Stimulated activated CD4-positive, alpha-beta T cell treated with anti-CD3 and anti-CD28 coated beads, Interleukin-2, amount 100 ng/mL, for 24 hours (primary cell): Measurements from ENCODE around the gene GRHL3.

Experiments
- DNase-seq, 2 donors: peaks; one replicate each; pipeline ENCODE4 v3.0.0-alpha.2; 2020

Gene GRHL3

DNA sequence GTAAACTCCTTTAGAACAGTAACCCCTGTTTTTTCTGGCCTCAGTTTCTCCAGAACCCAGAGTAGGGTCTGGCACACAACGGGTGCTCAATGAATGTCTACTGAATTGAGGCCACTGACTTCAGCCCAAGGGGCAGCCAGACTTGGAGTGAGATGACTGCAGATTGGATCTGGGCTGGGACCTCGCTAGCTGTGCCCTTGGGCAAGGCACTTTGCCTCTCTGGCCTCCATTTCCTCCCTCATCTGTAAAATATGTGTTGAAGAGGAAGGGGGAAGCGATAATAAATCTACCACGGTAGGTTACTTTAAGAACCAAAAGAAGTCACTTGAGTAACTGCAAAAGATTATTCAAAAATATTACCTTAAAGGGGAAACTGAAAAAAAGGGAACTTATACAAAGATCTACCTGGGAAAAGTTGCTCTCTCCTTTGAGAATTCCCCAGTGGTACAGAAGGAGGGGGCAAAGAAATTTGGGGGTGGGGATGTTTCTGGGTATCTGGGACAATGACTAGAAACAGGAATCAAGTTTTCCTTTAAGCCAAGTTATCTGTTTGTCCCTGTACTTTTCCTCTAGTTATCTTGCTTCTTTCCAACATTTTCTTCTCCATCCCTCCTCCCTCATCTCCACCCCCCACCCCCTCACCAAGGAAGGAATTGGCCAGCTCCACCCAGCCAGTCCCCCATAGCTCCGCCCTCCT lies 394 bp upstream of the GRHL3 start:
- DNase-seq, result no peak

DNA sequence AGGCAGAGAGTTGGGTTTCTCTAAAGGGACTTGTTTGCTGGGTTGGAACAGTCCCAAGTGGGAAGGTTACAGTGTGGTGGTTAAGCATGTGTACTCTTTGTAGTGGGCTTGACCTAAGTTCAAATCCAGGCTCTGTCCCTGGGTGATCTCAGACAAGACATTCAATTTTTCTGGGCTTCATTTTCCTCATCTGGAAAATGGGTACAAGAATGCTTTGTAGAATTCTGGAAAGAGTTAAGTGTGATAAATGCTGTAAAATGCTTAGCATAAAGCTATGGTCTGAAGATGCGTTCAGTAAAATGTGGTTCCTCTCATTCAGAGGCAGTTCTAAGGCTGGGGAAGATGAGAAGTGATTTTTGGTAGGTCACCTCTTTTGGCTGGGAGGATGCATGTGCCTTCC lies 805 bp downstream of the GRHL3 start:
- DNase-seq, result no peak

DNA sequence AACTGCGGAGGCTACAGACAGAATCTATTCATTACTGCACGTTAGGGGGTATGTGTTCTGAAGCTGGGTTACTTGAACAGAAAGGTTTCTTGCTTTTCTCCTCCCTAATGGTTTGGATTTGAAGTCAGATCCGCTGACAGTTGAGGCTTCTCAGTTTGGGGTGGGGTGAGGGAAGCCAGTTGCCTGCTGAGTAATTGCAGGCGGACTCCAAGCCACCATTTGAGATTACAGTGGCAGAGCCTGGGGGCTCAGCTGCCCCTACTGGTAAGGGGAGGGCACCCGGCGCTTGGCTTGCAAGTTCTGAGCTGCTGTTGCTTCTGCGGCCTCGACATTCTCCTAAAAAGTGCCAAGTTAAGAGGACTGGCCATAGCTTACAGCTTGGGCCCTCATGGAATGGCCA lies 2.0 kb downstream of the GRHL3 start:
- no peak for DNase-seq

DNA sequence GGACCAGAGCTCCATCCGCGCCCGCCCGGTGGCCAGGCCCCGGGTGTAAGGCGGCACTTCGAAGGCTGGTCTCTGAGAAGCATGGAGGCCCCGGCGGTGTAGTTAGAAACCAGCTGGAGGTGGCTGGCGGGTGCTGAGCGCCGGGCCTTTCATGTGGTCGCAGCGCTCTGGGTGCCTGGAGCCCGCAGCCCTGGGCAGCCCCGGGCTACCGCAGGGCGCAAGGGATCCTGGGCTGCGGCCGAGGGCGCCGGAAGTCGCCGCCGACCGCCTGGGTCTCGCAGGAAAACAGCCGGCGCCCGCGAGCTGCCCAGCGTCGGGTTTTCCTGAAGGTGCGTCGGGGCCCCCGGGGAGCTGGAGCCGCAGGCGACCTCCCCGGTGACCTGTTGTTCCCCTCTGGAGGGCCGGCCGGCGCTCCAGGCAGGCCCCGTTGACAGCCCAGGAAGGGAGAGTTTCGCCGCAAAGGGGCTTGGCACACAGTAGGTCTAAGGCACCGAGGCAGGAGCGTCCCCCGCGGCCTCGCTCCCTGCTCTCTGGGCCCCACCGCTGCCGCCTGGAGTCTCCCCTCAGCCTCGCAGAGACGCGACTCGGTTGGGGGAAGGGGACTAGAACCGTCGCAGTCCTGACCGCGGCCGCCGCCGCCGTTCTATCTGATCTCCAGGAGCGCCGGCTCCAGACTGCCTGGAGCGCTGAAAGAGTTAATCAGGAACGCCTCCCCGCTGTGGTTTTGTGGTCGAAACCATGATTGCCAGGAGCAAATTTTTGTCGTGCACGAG lies 2.7 kb downstream of the GRHL3 start:
- peak; percentile 75 to 85 for DNase-seq

DNA sequence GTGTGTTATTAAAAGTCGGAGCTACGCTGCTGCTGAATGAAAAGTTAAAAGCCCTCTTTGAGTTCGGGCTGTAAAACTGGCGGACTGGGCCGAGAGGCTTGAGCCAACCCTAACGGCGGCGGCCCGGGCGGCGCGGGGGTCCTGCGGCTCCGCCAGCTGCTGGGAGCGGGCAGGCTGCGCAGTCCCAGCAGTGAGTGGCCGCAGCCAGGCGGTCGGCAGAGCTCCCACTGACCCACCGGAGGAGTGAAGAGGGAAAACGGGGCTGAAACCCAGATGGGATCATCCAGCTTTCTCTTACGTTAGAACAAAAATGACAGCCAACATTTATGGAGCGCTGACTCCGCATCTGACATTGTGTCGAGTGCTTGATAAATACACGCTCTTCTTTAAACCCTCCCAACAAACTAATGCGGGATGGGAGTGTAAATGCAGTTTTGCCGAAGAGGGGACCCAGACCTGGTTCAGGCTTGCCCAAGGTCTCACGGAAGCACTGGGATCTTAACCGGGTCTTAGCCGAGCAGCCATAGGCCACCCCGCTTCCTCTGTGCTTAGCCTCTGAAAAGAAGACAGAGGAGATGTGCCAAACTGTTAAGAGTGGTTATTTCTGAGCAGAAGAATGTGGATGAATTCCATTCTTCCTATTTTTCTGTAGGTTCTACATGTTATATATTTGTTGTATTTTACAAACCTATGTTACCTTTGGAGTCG lies 3.5 kb downstream of the GRHL3 start:
- no peak for DNase-seq

DNA sequence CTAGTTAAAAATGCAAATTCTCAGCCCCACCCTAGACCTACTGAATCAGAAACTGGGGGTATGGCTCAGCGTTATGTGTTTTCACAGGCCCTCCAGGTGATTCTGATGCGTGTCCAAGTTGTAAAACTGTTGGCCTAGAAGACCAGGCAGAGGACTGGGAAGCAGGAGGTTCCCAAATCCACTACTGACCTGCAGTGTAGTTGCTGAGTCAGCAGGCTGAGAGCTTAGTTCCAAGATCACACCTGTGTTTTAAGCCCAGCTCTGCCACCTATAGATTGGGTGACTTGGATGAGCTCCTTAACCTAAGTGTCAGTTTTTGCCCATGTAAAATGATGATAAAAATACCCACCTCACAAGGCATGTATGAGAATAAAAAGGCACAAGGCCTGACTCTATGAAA lies 4.1 kb downstream of the GRHL3 start:
- no peak for DNase-seq

DNA sequence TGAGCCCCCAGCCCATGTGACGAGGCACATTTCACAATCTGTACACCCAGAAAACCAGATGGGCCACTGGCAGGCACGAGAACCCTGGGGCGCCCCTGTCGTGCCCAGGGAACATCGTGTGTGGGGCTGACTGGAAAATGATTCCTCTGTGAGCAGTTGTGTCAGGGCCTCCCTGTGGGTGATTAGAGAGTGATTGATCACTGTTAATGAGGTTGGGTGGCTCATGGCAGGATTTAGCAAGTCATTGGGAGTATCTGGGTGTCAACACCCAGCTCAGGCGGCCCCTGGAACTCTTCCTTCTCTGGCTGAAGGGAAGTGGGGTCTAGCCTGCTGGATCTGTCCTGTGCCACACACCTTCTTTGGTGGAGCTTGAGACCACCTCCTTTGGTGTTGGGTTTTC lies 5.7 kb downstream of the GRHL3 start:
- DNase-seq, result no peak

DNA sequence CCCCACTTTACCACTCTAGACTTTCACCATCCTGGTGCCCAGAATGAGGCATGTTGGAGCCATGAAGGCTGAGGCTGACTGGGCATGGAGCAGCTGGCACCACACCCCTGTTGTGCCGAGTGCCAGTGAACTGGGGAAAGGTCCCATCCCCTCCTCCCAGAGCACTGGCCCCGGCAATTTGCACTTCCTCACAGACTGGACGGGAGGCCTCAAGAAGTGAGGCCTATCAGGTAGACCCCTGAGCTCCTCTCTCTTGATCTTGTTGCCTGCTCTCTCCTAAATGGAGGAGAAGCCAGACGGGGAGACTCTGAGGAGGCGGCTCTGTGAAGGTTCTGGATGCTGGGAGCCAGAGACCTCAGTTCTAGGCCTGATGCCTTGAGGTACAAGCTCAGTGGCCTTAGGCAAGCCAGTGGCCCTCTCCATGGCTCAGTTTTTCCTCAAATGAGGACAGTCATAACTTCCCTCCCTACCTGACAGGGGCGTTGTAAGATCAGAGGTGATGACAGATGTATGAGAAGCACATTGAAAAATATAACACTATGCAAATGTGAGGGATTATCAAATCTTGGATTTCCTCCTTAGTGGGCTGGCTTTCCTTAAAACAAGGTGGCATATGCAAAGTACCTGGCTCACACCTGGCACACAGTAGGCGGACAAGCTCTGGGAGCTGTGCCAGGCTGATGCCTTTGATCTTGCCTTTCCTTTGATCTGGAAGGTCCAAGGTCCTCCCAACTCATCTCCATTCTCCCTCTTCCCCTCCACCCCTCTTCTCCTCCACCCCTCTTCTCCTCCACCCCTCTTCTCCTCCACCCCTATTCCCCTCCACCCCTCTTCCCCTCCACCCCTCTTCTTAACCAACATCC lies 6.7 kb downstream of the GRHL3 start:
- no peak for DNase-seq

DNA sequence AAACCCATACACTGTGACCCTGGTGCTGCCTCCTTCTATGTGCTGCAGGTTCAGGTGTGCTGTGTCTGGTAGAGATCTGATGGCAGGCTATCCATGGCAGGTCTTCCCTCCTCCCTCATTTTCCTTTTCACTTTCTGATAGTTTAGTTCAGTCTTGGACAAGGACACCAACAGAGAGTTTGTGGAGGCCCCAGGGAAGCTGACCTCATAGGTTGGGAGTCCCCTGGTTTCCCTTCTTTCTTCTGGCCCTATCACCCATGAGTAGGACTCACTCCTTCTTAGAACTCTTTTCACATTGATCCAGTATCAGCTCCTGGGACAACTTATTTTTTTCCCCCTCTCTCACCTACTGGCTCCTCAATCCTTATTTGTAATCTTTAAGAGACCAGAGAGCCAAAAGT lies 8.3 kb downstream of the GRHL3 start:
- no peak for DNase-seq

DNA sequence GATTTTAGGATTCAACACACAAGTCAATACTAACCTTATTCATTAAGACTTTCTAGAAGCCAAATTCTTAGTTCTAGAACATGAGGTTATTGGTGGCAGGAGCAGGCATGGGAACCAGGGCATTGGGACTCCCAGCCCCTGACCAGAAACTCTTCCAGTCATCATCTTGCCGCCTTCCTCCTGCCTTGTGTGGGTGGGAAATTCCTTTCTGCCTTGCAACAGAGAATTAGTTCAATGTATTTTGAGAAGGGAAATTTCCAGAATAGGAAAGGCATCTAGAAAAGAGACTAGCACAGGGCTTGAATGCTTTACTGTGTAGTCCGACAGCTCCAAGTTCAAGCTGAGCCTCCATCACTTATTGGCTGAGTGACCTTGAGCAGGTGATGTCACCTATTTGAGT lies 8.7 kb downstream of the GRHL3 start:
- no peak for DNase-seq

DNA sequence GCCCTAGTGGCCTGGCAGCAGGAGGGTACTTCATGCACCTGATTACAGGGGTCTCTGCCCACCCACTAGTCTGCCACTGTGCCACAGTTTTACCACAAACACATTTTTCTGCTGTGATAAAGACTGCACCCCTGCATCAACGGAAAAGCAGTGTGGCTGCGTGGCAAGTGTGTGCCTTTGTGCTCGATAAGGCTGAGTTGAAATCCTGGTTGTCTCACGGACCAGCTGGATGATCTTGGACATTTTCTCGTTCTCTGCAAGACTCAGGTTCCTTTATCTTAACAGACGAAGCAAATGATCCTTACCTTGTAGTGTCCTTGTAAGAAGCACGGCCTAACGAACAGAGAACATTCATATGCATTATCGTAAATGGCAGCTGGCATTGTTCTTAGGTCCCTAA lies 10.2 kb downstream of the GRHL3 start:
- no peak for DNase-seq

DNA sequence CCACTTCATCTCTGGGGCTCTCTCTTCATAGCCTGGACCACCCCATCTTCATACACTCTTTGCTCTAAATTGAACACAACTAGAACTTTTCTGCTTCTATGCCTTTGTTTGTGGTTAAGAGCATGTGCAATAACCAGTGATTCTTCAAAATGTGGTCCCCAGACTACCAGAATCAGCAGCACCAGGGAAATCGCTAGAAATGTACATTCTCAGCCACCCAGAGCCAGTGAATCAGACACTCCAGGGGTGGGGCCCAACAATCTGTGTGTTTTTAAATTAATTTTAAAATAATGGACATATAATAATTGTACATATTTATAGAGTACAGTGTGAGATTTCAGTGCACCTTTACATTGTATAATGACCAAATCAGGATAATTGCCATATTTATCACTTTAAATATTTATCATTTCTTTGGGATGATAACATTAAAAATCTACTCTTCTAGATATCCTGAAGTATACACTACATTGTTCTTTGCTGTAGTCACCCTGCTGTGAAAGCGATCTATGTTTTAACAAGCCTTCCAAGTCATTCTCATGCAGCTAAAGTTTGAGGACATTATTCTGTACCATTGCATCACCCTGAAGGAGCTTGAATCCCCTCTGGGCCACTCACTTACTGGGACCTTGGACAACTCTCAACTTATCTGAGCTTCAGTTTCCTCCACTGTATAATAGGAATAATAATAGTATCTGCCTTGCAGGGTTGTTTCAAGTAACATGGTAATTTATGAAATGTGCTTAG lies 10.8 kb downstream of the GRHL3 start:
- DNase-seq, result no peak

DNA sequence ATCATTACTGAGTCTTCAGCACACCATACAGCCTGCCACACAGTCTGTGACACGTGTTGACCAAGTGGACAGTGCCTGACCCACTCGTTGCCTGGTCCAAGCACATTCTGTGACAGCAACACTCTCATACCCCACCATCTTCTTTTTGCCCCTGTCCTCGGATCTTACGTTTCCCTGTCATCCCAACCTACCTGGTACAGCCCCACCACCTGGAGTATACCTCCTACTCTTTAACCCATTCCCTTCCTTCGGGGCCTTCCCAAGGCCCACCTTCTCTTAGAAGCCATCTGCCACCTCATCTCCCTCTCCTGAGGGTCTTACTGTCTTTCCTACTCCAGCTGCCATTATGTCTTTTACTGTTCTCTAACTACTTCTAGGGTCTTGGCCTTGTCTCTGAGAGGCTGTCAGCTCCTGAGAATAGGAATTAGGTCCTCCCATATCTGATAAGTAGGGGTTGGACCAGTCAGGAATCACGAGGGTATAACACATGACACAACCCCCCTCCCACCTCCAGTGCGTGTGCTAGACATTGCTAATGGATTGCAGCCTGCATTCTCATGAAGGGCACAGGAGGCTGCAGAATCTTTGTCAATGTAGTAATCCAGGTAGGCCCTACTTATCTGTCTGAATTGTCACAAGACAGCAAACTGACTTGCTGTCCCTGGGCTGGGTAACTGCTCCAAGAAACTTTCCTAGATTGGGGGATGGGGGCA lies 13.0 kb downstream of the GRHL3 start:
- DNase-seq, result no peak

DNA sequence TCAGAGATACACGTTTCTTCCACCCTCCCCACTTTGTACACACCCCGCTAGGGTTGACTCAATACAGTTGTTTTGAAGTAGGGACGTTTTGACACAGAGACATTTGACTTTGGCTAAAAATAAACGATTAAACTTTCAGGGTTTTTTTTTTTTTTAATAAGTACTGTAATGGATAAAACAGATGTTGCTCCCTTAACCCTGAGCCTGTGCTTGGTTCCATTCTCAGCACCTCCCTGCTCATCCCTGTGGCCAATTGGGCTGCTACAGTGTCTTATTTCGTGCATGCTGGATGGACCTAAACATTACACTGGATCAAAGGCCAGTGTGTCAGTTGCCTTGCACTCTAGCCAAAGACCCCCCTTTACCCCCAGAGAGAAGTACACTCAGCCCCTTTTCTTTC lies 16.9 kb downstream of the GRHL3 start:
- no peak for DNase-seq

DNA sequence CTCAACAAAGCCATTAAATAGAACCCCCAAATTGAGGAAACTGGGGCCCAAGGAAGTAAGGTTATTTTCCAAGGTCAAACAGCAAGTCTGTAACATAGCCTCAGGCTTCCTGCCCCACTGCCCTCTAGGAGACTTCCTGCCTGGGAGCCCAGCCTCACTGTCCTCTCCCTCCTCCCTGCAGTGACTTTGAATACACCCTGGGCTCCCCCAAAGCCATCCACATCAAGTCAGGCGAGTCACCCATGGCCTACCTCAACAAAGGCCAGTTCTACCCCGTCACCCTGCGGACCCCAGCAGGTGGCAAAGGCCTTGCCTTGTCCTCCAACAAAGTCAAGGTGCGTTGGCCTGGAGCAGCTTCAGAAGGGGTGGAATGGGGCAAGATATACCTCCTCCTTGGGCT lies 18.3 kb downstream of the GRHL3 start:
- no peak for DNase-seq

DNA sequence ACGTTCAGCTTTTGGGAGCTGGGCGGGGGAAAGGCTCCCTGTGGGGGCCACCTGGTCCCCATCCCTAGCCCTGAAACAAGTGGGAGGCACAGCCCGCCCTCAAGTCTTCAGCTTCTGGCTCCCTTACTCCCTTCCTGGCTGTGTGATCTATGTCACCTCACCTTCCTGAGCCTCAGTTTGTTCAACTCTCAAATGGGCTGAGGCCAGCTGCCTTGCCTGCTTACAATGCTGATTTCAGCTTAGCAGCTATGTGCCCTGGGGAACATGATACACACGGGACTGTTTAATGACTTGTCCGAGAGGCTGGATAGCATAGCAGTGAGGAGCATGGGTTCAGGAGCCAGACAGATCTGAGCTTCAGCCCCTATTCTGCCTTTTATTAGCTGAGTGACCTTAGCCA lies 19.3 kb downstream of the GRHL3 start:
- no peak for DNase-seq

DNA sequence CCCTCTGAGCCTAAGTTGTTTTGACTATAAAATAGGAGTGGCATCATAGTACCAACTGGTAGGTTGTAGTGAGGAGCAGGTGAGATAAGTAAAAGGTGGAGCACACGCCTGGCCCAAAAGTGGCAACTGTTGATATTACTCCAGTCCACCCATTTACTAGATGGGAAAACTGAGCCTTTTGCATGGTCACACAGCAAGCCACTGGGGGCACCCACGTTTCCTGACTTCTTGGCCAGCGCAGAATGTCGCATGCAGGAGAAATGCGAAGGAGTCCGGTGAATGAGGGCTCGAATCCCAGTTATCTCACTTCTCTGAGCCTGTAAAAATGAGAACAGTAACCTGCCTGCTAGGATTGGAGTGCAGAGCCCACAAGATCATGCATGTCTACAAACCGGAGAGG lies 20.8 kb downstream of the GRHL3 start:
- DNase-seq, result no peak

DNA sequence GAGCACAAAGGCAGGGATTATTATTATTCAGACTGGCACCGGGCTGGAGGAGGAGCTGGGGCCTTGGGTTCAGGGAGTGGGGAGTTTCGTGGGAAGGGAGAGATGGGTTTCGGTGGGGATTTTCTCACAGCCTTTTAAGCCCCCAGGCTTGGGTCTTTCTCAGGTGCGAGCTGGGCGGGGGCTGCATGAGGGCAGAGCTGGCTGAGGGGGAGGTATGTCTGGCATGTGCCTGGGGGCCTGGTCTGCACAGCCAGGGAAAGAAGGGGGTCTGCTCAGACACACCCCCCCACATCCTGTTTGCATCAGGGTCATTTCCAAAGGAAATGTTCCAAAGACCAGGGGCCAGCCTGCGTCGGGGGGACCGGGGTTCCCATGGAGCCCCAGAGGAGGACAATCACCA lies 21.6 kb downstream of the GRHL3 start:
- DNase-seq, result no peak

DNA sequence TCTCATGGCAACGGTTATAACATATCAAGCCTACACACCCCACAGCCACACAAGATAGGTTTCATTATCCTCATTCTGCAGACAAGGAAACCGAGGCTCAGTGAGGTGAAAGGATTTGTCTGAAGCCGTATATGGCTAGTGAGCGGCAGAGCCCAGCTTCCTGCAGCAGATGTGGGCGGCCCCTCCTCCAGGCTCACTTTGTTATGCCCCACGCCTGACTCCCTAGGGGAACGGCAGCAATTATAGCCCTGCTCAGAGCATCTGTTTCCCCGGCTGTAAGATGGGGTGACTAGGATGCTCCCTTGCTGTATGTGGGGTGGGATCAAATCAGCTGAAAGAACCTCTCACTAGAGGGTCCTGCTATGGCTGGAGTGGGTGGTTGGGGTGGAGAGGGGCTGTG lies 22.1 kb downstream of the GRHL3 start:
- DNase-seq, result no peak

DNA sequence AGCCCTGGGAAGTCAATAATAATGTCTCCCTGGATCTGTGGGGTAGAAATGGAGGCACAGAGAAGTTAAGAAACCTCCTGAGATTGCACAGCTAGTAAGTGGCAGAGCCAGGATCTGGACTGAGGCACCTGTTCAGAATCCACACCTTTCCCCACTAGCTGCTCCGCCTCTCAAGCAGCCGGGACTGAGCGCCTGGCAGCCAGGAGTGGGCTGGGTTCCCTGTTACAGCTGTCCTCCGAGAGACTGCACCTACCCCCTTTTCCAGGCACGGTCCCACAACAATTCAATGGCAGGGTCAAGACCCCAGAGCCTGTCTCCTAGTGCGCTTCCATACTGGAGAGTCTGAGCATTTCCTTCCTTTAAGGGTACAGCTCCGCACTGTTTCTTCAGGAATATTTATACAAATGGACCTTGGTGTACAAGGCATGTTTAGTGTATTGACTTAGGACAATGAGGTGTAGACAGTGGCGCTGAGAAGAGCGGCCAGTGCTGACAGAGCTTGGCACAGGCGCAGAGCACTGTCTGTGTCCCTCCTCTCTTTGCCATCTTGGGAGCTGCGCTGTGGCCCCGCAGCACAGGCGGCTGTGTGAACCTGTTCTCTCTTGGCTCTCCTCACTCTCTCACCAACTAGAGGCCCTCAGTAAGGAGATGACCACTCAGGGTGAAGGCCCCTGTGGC lies 24.4 kb downstream of the GRHL3 start:
- DNase-seq, result no peak

DNA sequence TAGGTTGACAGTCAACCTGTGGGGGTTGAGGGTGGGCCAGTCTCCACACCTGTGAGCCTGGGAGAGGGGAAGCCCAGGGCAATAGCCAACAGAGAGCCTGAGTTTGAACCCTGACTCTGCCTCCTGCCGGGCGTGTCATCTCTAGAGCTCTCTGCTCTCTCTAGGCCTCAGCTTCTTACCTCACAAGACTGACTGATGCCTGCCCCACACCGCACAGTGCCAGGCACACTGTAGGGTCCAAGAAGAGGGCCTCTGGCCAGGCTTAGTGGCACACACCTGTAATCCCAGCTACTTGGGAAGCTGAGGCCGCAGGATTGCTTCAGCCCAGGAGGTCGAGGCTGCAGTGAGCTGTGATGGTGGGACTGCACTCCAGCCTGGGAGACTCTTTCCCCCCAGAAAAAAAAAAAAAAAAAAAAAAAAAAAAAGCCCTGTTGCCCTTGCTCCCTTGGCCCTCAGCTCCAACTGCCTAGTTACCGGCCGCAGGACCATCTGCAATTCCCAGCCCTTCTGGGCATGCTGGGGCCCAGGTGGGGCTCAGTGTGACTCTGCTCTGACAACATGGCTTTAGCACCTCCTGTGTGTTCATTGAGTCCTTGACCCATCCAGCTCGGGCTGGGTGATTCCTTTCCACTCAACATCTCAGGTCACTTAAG lies 25.1 kb downstream of the GRHL3 start:
- no peak for DNase-seq
